Sigmoid colon (tissue), 4 donors: ENCODE data around the gene CASKIN1.

ENCODE experiments used
- CTCF ChIP-seq, 4 experiments: fragments of 450-650 bp in 3 of 4; fragments of 200-600 bp in 1 of 4; IDR thresholded peaks; one replicate each; pipeline ENCODE4 v1.5.1; 2016 to 2019; ENCODE audit warnings: antibody characterized with exemption in 4 of 4, mild to moderate bottlenecking in 3 of 4, moderate library complexity in 2 of 4
- POLR2A ChIP-seq, 2 donors: fragments of 450-650 bp; IDR thresholded peaks; one replicate each; pipeline ENCODE4 v1.6.1; 2016; ENCODE audit warnings: antibody characterized with exemption in 2 of 2, mild to moderate bottlenecking in 2 of 2, moderate library complexity in 2 of 2
- POLR2AphosphoS5 ChIP-seq, 4 donors: sonication (generic); formaldehyde crosslinking; IDR thresholded peaks; one replicate each; pipeline ENCODE4 v1.6.1; 2017; ENCODE audit warnings: antibody characterized with exemption in 4 of 4

DNA sequence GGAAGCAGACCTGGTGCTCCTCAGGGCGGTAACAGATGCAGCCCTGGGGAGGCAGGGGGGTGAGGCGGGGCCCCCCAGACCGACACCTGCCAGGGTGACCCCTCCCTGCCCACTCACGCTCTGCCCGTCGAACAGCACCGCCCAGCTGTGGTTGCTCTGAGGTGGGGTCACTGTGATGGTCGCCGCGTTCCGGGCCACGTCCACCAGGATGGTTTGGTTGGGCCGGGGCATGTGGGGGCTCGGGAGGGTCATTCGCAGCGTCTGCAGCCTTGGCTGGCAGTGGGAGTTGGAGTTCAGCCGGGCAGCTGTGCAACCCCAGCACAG, 13.6 kb upstream of the CASKIN1 start:
- no peak for TF ChIP-seq POLR2A (IDR thresholded peaks at IDR 0.05)
- no peak for TF ChIP-seq CTCF (IDR thresholded peaks at IDR 0.05)
- TF ChIP-seq POLR2AphosphoS5 (IDR thresholded peaks at IDR 0.05) = no peak
